Esophagus (tissue), 2 donors: ENCODE measurements around the gene SCN10A. TPM values are rescaled to one million over a fixed set of nuclear protein-coding genes. Genes with fewer than 3 reads are reported as not detected.

Source experiments
- H3K27ac ChIP-seq, 2 donors: one replicate each; pipeline ENCODE4 v1.5.1; 2013; ENCODE audit warnings: low read depth in 2 of 2, mild to moderate bottlenecking in 2 of 2, inconsistent platforms in 1 of 2, low read length in 1 of 2, moderate library complexity in 1 of 2
- H3K27me3 ChIP-seq, 2 donors: one replicate each; pipeline ENCODE4 v1.6.1; 2013; ENCODE audit warnings: low read length in 2 of 2, control low read depth in 1 of 2, mild to moderate bottlenecking in 1 of 2; ENCODE audit not compliant: insufficient read depth in 2 of 2, control insufficient read depth in 1 of 2
- H3K36me3 ChIP-seq, 2 donors: one replicate each; pipeline ENCODE4 v1.6.1; 2013; ENCODE audit warnings: low read length in 1 of 2; ENCODE audit not compliant: control insufficient read depth in 2 of 2, insufficient read depth in 2 of 2
- H3K4me1 ChIP-seq, 2 donors: one replicate each; pipeline ENCODE4 v1.6.1; 2013; ENCODE audit warnings: low read length in 1 of 2; ENCODE audit not compliant: control insufficient read depth in 2 of 2, insufficient read depth in 2 of 2
- H3K4me3 ChIP-seq, 2 donors: one replicate each; pipeline ENCODE4 v1.5.1; 2013; ENCODE audit warnings: low read length in 2 of 2, mild to moderate bottlenecking in 2 of 2, low read depth in 1 of 2, moderate library complexity in 1 of 2
- H3K9me3 ChIP-seq, 2 donors: one replicate each; pipeline ENCODE4 v1.6.1; 2013; ENCODE audit warnings: mild to moderate bottlenecking in 2 of 2, low read depth in 1 of 2, low read length in 1 of 2, moderate library complexity in 1 of 2; ENCODE audit not compliant: control insufficient read depth in 2 of 2, insufficient read depth in 1 of 2
- WGBS, 2 donors: extraction: QIAGEN DNeasy Blood & Tissue Kit; methylation state at CpG; one replicate each; pipeline ENCODE4 v1.1.7; 2013; 5-methylcytosine and 5-hydroxymethylcytosine counted together
- polyA plus RNA-seq, 2 donors: library from polyadenylated mRNA; stranded (reverse); fragments of 200-250 nt; gene quantifications; one replicate each; pipeline ENCODE4 v1.2.3, GENCODE V29; 2013
- donor health status: healthy with polysubstance abuse.
- donor health status: Bipolar disorder and iron deficiency.

SCN10A gene
- polyA plus RNA-seq, 2 donors = not detected

GRCh38 chr3:38746641-38747040, 69.4 kb downstream of the SCN10A start:
- Histone ChIP-seq H3K27ac (no peak overlapping the region), H3K27me3 (no peaks in the 10 kb centered on the region), H3K36me3 (no peaks in the 10 kb centered on the region), H3K9me3 (no peaks in the 10 kb centered on the region), H3K4me1 (no peaks in the 10 kb centered on the region), H3K4me3 (no peak overlapping the region)
- 76 to 90% methylated on average over 1 of the region's 1 CpG for whole genome bisulfite sequencing, 2 donors

GRCh38 chr3:38743043-38743442, 73.0 kb downstream of the SCN10A start:
- no peaks in the 10 kb centered on the region for H3K9me3 ChIP-seq
- H3K36me3 ChIP-seq = no peaks in the 10 kb centered on the region
- no peak overlapping the region for H3K4me3 ChIP-seq
- H3K27me3 ChIP-seq = no peaks in the 10 kb centered on the region
- 72 to 77% methylated on average over 7 of the region's 7 CpGs for WGBS, 2 donors
- no peaks in the 10 kb centered on the region for H3K4me1 ChIP-seq
- H3K27ac ChIP-seq = no peak overlapping the region

- H3K9me3 ChIP-seq = no peaks in the 10 kb centered on the region
- no peak overlapping the region for H3K4me3 ChIP-seq
- H3K4me1 ChIP-seq = no peaks in the 10 kb centered on the region
- H3K27ac ChIP-seq = no peak overlapping the region
- whole genome bisulfite sequencing, 2 donors = 86 to 95% methylated on average over 1 of the region's 1 CpG
- no peaks in the 10 kb centered on the region for H3K27me3 ChIP-seq
- no peaks in the 10 kb centered on the region for H3K36me3 ChIP-seq
Observed at GRCh38 chr3:38742550-38742949, 73.5 kb downstream of the SCN10A start.

GRCh38 chr3:38740537-38740936, 75.5 kb downstream of the SCN10A start:
- H3K4me3 ChIP-seq = no peak overlapping the region
- H3K4me1 ChIP-seq = no peaks in the 10 kb centered on the region
- no peak overlapping the region for H3K27ac ChIP-seq
- no peaks in the 10 kb centered on the region for H3K27me3 ChIP-seq
- H3K9me3 ChIP-seq = no peaks in the 10 kb centered on the region
- no peaks in the 10 kb centered on the region for H3K36me3 ChIP-seq

GRCh38 chr3:38739931-38740330, 76.1 kb downstream of the SCN10A start:
- Histone ChIP-seq H3K4me3 (no peak overlapping the region), H3K27ac (no peak overlapping the region), H3K9me3 (no peaks in the 10 kb centered on the region), H3K27me3 (no peaks in the 10 kb centered on the region), H3K36me3 (no peaks in the 10 kb centered on the region), H3K4me1 (no peaks in the 10 kb centered on the region)
- WGBS, 2 donors = 57 to 66% methylated on average over 3 of the region's 3 CpGs

GRCh38 chr3:38739396-38739689, 76.7 kb downstream of the SCN10A start:
- no peaks in the 10 kb centered on the region for H3K27me3 ChIP-seq
- H3K9me3 ChIP-seq = no peaks in the 10 kb centered on the region
- no peak overlapping the region for H3K4me3 ChIP-seq
- 68 to 73% methylated on average over 5 of the region's 5 CpGs for WGBS, 2 donors
- H3K36me3 ChIP-seq = no peaks in the 10 kb centered on the region
- H3K4me1 ChIP-seq = no peaks in the 10 kb centered on the region
- H3K27ac ChIP-seq = no peak overlapping the region

- Histone ChIP-seq H3K27me3 (no peaks in the 10 kb centered on the region), H3K4me1 (no peaks in the 10 kb centered on the region), H3K9me3 (no peaks in the 10 kb centered on the region), H3K27ac (no peak overlapping the region), H3K36me3 (no peaks in the 10 kb centered on the region), H3K4me3 (no peak overlapping the region)
- 53 to 56% methylated on average over 13 of the region's 13 CpGs for WGBS, 2 donors
Observed at GRCh38 chr3:38738630-38739395, 77.2 kb downstream of the SCN10A start.

GRCh38 chr3:38731522-38731921, 84.5 kb downstream of the SCN10A start:
- WGBS, 2 donors = 68 to 72% methylated on average over 3 of the region's 3 CpGs

GRCh38 chr3:38730281-38730680, 85.7 kb downstream of the SCN10A start:
- Histone ChIP-seq H3K27ac (no peak overlapping the region), H3K27me3 (no peaks in the 10 kb centered on the region), H3K36me3 (no peaks in the 10 kb centered on the region), H3K4me3 (no peak overlapping the region), H3K9me3 (no peaks in the 10 kb centered on the region), H3K4me1 (no peaks in the 10 kb centered on the region)

More at GRCh38 chr3:38731522-38731921, 84.5 kb downstream of the SCN10A start:
- no peaks in the 10 kb centered on the region for H3K36me3 ChIP-seq
- H3K4me1 ChIP-seq = no peaks in the 10 kb centered on the region
- no peaks in the 10 kb centered on the region for H3K27me3 ChIP-seq
- H3K27ac ChIP-seq = no peak overlapping the region
- H3K4me3 ChIP-seq = no peak overlapping the region
- H3K9me3 ChIP-seq = no peaks in the 10 kb centered on the region

GRCh38 chr3:38728008-38728407, 88.0 kb downstream of the SCN10A start:
- Histone ChIP-seq H3K9me3 (no peaks in the 10 kb centered on the region), H3K27ac (no peak overlapping the region), H3K4me3 (no peak overlapping the region), H3K4me1 (no peaks in the 10 kb centered on the region), H3K36me3 (no peaks in the 10 kb centered on the region), H3K27me3 (no peaks in the 10 kb centered on the region)
- WGBS, 2 donors = 48 to 53% methylated on average over 1 of the region's 1 CpG
